D721Med (cell line): ENCODE measurements around the gene GRN.

Source experiments
- DNase-seq: peaks from one replicate; pipeline ENCODE4 v3.0.0; 2011; ENCODE audit warnings: low spot score; ENCODE audit not compliant: insufficient read length
- FAIRE-seq: peaks from 2 replicates; lab custom pipeline; 2011; peaks lifted over from hg19 to GRCh38; lab: Jason Lieb, UNC
- CTCF ChIP-seq: IDR thresholded peaks from 2 replicates; pipeline ENCODE4 v1.5.1; 2012; ENCODE audit warnings: mild to moderate bottlenecking, control low read depth; ENCODE audit not compliant: insufficient read depth; ENCODE audit errors: missing control alignments

GRN gene

GRCh38 chr17:44394833-44395232 lies 49.7 kb downstream of the GRN start:
- FAIRE-seq, result no peak
- DNase-seq, result no peak
- no peak for TF ChIP-seq CTCF

GRCh38 chr17:44396946-44397345 lies 51.8 kb downstream of the GRN start:
- DNase-seq, result no peak
- FAIRE-seq, result no peak
- TF ChIP-seq CTCF, result no peak

GRCh38 chr17:44397479-44398440 lies 52.7 kb downstream of the GRN start:
- DNase-seq (no peak), FAIRE-seq (no peak)
- TF ChIP-seq CTCF, result no peak

- FAIRE-seq, result no peak
- DNase-seq, result no peak
Observed at GRCh38 chr17:44398692-44399691, 53.9 kb downstream of the GRN start.

GRCh38 chr17:44400226-44400847 lies 55.2 kb downstream of the GRN start:
- no peak for DNase-seq
- no peak for FAIRE-seq
- TF ChIP-seq CTCF, result peak; percentile 57

More at GRCh38 chr17:44398692-44399691, 53.9 kb downstream of the GRN start:
- TF ChIP-seq CTCF, result no peak
